GM21447 (cell line): ENCODE data around the gene MAD1L1.
A peak's percentile ranks its signal among the peaks of the same experiment; 100 is the strongest.

Source experiments
- ATAC-seq: cut with Tn5 transposase; IDR thresholded peaks from one replicate; pipeline ENCODE4 v1.9.1; 2021; ENCODE audit not compliant: unreplicated experiment

Gene MAD1L1

GRCh38 chr7:1993031-1993695 is 239.6 kb downstream of the MAD1L1 start:
- no peak for ATAC-seq

GRCh38 chr7:1992554-1992953 is 240.2 kb downstream of the MAD1L1 start:
- ATAC-seq = no peak

GRCh38 chr7:1990001-1990670 is 242.6 kb downstream of the MAD1L1 start:
- no peak for ATAC-seq

GRCh38 chr7:1989049-1989860 is 243.5 kb downstream of the MAD1L1 start:
- no peak for ATAC-seq

GRCh38 chr7:1988533-1988930 is 244.2 kb downstream of the MAD1L1 start:
- ATAC-seq = no peak

- no peak for ATAC-seq
Observed at GRCh38 chr7:1987591-1988532, 244.9 kb downstream of the MAD1L1 start.

- ATAC-seq = no peak
Observed at GRCh38 chr7:1987084-1987535, 245.6 kb downstream of the MAD1L1 start.

GRCh38 chr7:1986366-1987083 is 246.2 kb downstream of the MAD1L1 start:
- ATAC-seq = no peak

GRCh38 chr7:1985936-1986335 is 246.8 kb downstream of the MAD1L1 start:
- no peak for ATAC-seq

- ATAC-seq = no peak
Observed at GRCh38 chr7:1985042-1985441, 247.7 kb downstream of the MAD1L1 start.

GRCh38 chr7:1981878-1982230 is 250.9 kb downstream of the MAD1L1 start:
- no peak for ATAC-seq

- ATAC-seq = no peak
Observed at GRCh38 chr7:1981201-1981877, 251.4 kb downstream of the MAD1L1 start.

- ATAC-seq = peak; percentile 64
Observed at GRCh38 chr7:1979591-1980560, 252.9 kb downstream of the MAD1L1 start.

- no peak for ATAC-seq
Observed at GRCh38 chr7:1978656-1979590, 253.8 kb downstream of the MAD1L1 start.

GRCh38 chr7:1977876-1978441 is 254.8 kb downstream of the MAD1L1 start:
- ATAC-seq = no peak

- no peak for ATAC-seq
Observed at GRCh38 chr7:1977059-1977875, 255.5 kb downstream of the MAD1L1 start.
